ENCODE results near the gene TMCO2.
A peak's percentile ranks its signal among the peaks of the same experiment; 100 is the strongest.
"Not testable (repeated sequence)": the region's sequence is repeated elsewhere in the genome, so short reads cannot be mapped to it uniquely, and the experiment has no call there.

TMCO2 gene

DNA sequence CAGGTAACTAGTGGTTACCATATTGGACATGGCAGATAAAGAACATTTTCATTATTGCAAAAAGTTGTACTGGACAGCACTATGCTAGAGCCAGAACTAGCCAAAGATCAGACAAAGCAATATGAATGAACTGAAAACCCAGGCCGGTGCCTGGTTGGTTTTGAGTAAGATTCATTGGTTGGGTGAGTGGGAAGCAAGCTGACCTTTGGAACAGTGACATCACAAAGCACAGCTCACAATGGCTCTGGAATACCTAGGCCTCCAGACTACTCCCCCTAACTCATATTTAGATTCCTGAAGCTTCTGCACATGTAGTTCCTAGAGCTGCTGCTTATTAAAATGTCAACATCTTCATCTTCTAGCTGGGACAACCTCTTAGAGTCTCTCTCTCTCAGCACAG lies at the start of gene TMCO2:
TMCO2 (plus strand) TSS at position 283 of the 400 bp plus-strand sequence; CDS start at position 340, 57 bp downstream.
- no peak for DNase-seq

DNA sequence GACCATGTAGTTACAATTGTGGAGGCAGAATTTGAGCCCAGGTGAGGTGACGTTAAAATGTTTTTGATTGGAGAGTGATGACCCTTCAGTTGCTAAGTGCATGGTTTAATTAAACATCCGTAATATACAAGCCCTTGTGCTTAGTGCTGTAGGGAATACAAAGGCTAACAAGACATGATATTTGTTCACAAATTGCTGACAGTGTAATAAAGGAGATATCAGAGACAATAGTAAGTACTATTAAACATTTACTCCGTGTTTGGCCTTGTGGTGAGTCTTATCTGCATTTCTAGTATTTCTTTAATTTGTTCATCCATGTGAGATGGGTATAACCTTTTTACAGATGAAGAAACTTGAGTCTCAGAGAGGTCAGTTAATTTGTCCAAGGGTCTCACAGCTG lies 48.6 kb upstream of the TMCO2 start:
- no peak for DNase-seq

DNA sequence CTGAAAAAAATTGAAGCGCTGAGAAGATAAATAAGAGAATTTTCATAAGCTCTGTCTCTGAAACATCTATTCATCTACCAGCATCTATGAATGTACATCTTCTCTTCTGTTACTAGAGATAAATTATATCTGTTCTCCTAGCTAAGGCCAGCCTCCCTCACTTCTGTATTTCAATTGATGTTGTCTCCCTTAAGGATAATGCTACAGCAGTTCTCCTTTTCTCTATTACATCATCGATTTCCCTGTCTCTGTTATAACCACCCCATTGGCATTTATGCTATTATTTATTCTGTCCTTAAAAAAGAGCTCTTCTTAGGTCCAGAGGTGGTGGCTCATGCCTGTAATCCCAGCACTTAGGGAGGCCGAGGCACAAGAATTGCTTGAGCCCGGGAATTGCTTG lies 42.9 kb upstream of the TMCO2 start:
- DNase-seq = no peak

GRCh38 chr1:40210511-40211204 lies 37.1 kb upstream of the TMCO2 start:
- DNase-seq = no peak

DNA sequence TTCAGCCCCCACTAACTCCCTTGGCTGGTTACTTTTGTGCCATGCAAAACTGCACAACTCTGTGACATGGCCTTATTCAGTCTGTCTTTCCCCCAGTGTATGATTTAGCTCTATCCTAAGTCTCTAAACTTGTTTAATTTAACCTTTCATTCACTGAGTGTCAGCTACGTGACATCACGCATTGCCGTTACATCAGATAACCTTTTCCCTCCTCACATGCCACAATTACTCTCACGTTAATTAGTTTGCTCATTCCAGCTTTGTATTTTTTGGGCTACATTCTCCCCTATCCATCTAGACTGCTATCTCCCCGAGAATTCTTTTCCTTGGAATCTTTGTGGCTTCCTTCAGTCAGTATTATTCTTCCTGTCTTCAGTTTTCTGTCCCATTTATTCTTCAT lies 29.4 kb upstream of the TMCO2 start:
- no peak for DNase-seq

DNA sequence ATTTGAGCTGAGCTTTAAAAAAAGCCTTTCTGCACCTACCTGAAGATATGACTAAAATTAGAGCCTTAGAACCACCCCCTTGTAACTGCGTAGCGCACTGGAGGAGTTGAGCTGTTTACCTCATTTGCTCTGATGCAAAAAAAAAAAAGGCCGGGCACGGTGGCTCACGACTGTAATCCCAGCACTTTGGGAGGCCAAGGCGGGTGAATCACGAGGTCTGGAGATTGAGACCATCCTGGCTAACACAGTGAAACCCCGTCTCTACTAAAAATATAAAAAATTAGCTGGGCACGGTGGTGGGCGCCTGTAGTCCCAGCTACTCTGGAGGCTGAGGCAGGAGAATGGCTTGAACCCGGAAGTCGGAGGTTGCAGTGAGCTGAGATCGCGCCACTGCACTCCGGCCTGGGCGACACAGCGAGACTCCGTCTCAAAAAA lies 26.2 kb upstream of the TMCO2 start:
- not testable (repeated sequence) for DNase-seq

DNA sequence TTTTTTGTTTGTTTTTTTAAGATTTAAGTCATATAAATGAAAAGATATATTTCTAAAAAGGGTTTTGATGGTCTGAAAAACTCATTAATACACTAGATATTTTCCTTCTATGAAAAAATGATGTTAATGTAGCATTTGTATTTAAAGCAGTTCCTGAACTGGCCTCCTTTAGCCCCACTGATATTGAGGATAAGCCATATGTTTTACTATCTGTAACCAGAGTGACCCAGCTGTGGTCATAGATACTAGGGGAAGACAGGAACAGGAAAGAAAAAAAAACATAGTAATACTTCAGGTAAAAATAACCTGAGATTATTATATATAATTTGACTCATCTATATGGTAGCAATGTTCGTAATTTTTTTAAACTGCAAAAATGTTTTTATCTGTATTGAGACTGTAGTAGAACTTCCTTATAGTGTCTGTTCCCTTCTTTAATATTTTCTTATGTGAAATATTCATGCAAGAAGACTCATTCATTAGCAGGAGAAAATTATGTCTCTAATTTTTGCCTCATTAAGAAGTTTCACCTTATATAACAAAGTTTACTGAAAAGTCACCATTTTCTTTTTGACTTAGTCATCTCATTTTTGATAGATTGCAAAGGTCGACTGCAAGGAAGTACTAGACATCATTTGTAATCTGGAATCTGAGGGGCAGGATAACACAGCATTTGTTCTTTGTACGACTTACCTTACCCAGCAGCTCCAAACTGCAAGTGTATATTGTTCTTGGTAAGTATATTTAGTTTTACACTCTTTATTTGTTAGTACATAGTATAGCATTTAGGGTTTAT lies 25.6 kb upstream of the TMCO2 start:
- no peak for DNase-seq

- DNase-seq = no peak
Observed at GRCh38 chr1:40224040-40224439, 23.7 kb upstream of the TMCO2 start.

GRCh38 chr1:40226192-40226591 lies 21.5 kb upstream of the TMCO2 start:
- no peak for DNase-seq

- no peak for DNase-seq
Observed at GRCh38 chr1:40232444-40232843, 15.3 kb upstream of the TMCO2 start.

DNA sequence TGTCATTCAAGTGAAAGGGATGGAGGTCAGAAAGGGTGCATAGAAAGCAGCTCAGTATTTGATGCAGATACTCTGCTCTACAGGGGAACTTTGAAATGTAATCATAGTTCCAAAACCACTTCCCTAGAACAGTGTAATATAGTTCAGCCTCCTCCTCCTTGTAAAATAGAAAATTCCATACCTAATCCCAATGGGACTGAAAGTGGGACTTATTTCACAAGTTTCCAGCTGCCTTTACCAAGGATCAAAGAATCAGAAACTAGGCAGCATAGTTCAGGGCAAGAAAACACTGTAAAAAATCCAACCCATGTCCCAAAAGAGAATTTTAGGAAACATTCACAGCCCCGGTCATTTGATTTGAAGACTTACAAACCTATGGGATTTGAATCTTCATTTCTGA lies 8.1 kb upstream of the TMCO2 start:
- DNase-seq = no peak

GRCh38 chr1:40240390-40240789 lies 7.3 kb upstream of the TMCO2 start:
- DNase-seq = no peak

GRCh38 chr1:40241362-40241761 lies 6.4 kb upstream of the TMCO2 start:
- DNase-seq = no peak

DNA sequence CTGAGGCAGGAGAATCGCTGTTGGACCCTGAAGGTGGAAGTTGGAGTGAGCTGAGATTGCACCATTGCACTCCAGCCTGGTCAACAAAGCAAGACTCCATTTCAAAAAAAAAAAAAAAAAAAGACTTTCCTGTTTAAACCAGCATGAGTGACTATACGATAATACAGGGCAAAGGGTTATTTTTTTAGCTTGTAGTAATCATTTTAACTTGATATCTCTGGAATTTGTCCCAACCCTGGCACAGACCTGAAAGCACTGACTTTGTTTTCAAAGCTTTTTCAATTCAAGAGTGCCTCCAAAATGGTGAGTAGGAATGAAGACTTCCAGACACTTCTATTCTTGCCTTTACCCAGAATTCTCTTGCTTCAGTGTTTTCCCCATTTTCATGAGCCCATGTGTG lies 4.4 kb upstream of the TMCO2 start:
- no peak for DNase-seq

- DNase-seq = no peak
Observed at GRCh38 chr1:40244138-40244744, 3.5 kb upstream of the TMCO2 start.

DNA sequence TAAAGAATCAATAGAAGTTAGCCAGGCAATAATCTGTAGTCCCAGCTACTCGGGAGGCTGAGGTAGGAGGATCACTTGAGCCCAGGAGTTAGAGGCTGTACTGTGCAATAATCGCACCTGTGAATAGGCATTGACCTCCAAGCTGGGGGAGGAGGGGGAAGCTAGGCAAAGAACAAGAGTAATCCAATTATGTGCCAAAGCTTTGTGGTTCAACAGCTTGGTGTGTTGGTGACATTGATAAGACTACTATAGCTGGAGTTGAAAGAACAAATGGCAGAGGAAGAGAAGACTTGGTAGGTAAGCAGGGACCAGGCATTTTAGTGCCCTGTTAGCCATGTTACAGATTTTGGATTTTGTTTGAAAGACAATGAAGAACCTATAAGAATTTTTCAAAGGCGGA lies 2.1 kb upstream of the TMCO2 start:
- no peak for DNase-seq

DNA sequence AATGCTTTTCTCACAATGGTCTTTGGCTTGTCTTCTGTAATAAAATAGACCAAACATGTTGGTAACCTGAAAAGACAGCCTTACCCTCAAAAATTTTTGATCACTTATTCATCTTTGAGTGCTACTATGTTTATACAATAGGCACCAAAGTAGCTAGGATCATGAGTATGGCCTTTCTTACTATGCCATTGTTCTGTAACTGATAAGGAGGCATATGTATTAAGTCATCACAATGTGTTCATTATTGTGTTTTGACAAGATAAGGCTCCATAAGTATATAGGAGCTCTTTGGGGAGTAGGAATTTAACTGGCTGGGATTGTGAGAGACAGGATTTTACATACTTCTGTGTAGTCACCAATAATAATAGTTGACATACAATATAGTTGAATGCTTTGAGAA lies 675 bp downstream of the TMCO2 start:
- DNase-seq = no peak

DNA sequence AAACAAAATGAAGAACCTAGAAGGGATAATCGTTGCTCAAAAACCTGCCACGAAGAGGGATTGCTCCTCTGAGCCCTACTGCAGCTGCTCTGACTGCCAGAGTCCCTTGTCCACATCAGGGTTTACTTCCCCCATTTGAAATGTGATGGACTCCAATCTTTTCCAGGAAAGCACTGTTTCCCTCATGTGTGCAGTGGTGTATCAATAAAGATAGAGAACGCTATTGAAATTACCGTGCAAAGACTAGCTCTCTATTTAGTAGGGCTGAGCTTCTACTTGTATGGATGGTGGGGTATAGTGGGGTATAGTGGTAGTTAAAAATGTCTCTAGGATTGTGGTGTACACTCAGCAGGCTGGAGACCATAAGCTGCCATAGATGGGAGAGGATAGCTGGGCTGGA lies 3.7 kb downstream of the TMCO2 start:
- no peak for DNase-seq

DNA sequence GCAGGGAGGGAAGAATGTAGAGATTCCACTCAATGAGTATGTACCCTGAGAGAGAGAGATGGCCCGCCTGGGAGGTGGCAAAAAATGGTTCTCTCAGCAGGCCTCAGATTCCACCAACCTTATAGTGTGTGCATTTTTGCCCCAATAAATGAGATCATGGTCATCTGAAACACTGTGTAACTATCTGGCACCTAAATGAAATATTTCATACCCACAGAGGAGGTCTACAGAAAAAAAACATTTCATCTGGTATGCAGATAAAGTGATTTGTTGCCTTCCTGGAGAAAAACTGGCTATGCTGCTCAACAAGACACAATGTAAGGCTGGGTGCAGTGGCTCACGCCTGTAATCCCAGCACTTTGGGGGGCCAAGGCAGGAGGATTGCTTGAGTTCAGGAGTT lies 4.9 kb downstream of the TMCO2 start:
- no peak for DNase-seq

- no peak for DNase-seq
Observed at GRCh38 chr1:40255231-40255630, 7.5 kb downstream of the TMCO2 start.

- DNase-seq = no peak
Observed at GRCh38 chr1:40256401-40257084, 8.8 kb downstream of the TMCO2 start.

DNA sequence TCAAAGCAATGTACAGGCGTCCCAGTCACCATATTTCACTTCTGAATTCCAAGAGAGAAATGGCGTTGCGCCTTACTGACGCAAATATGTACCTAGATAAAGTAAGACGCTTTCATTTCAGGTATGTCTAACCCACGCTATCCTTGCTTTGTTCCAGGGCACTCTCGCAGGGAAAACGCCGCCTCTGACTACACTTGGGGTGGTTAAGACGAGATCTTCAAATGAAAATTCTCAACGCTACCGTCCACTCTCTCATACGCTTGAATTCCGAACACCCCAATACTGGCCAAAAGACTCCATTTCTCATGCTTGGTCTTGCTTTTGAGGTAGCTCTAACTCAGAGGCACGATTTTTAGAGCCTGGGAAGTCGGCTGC lies 9.6 kb downstream of the TMCO2 start:
- DNase-seq = peak; percentile 46

DNA sequence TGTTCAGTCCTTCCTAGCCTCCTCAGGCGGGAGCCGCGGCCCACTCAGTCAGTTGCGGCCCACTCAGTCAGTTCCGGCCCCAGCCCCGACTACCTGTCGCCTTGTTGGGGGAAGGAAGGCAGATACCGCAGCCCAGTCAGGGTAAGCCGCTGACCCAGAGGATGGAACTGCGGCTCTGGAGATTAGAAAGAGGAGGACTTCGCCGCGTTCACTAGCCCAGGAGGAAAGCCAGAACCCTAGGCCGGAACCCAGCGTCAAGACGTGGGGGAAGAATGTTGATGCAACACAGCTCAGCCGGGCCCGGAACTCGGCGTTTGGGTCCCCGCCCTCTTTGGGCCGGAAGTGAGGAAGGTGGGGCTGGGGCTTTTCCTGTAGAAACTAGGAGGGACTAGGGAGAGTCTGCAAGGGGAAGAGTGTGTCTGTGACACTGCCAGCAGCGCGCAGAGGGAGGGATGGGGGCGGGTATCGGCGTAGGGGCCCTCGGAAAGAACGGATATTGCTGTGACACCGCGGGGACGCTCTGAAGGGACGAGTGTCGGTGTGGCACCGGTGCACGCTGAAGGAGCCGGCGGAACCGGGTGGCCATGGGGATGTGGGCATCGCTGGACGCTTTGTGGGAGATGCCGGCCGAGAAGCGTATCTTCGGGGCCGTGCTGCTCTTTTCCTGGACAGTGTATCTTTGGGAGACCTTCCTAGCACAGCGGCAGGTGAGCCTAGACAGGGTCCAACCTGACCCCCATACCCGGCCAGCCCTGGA lies 10.1 kb downstream of the TMCO2 start, which contains the start of gene ZMPSTE24:
ZMPSTE24 (plus strand) TSS at position 549 of the 757 bp plus-strand sequence; CDS start at position 585, 36 bp downstream.
- DNase-seq = peak; percentile 89
